Measurements from ENCODE around the gene C1QTNF12. TPM values are rescaled to one million over a fixed set of nuclear protein-coding genes. Genes with fewer than 3 reads are reported as not detected.
"Not testable (repeated sequence)": the region's sequence is repeated elsewhere in the genome, so short reads cannot be mapped to it uniquely, and the experiment has no call there.

C1QTNF12 gene
- total RNA-seq, 1 donor from 2014 or later: 1.7 TPM

DNA sequence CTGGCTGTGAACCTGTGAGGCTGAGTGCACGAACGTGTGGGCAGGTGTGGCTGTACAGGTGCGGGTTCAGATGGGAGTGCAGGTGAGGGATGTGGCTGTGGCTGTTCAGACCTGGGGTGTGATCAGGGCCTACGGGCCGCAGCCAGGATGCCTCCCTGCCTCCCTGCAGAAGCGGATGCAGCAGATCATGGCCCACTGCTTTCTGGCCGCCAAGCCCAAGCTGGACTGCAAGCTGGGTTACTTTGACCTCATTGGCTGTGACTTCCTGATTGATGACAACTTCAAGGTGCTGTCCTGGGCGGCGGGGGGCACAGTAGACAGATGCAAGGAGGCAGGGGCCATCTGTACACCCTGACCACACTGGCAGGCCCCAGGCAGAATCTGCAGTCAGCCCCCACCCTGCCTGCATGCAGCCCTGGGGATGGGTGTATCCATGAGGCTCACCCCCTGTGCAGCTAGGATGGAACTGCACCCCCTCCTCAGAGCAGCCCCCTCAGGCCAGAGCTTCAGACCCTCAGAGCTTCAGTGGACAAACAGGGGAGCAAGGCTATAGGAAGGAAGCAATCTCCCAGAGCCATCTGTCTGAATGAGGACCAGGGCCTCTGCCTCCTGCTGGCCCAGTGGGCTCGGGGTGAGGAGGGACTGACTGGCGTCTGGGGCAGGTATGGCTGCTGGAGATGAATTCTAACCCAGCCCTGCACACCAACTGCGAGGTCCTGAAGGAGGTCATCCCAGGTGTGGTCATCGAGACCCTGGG lies 49.9 kb downstream of the C1QTNF12 start:
- no peak for DNase-seq (ENCODE audit: low spot score, unreplicated experiment)
- Mint-ChIP-seq H3K27me3 (peaks cover 4% of the 10 kb centered on the region), H3K4me3 (ENCODE audit: low read depth) (no peak overlapping the region), H3K27ac (no peak overlapping the region), H3K9me3 (ENCODE audit: low read depth) (peaks cover 15% of the 10 kb centered on the region), H3K4me1 (ENCODE audit: low read depth) (peaks cover 2% of the 10 kb centered on the region), H3K36me3 (ENCODE audit: insufficient read depth) (peaks cover 16% of the 10 kb centered on the region)
- TF ChIP-seq, protein P1, sequence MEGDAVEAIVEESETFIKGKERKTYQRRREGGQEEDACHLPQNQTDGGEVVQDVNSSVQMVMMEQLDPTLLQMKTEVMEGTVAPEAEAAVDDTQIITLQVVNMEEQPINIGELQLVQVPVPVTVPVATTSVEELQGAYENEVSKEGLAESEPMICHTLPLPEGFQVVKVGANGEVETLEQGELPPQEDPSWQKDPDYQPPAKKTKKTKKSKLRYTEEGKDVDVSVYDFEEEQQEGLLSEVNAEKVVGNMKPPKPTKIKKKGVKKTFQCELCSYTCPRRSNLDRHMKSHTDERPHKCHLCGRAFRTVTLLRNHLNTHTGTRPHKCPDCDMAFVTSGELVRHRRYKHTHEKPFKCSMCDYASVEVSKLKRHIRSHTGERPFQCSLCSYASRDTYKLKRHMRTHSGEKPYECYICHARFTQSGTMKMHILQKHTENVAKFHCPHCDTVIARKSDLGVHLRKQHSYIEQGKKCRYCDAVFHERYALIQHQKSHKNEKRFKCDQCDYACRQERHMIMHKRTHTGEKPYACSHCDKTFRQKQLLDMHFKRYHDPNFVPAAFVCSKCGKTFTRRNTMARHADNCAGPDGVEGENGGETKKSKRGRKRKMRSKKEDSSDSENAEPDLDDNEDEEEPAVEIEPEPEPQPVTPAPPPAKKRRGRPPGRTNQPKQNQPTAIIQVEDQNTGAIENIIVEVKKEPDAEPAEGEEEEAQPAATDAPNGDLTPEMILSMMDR (IDR thresholded peaks at IDR 0.05; ENCODE audit: unreplicated experiment): no peak

DNA sequence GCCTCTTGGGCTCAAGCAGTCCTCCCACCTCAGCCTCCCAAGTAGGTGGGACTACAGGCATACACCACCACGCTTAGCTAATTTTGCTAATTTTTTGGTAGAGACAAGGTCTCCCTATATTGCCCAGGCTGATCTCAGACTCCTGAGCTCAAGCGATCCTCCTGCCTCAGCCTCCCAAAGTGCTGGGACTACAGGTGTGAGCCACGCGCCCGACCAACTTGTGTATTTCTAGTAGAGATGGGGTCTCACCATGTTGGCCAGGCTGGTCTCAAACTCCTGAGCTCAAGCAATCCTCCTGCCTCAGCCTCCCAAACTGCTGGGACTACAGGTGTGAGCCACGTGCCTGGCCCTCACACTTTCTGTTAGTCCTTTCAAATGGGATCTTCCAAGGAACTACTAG lies 50.8 kb downstream of the C1QTNF12 start:
- H3K27ac Mint-ChIP-seq; DNase-seq (ENCODE audit: low spot score, unreplicated experiment); H3K4me1 Mint-ChIP-seq (ENCODE audit: low read depth); H3K27me3 Mint-ChIP-seq; H3K4me3 Mint-ChIP-seq (ENCODE audit: low read depth): not testable (repeated sequence)
- Mint-ChIP-seq H3K9me3 (ENCODE audit: low read depth) (peaks cover 15% of the 10 kb centered on the region), H3K36me3 (ENCODE audit: insufficient read depth) (peaks cover 22% of the 10 kb centered on the region)

DNA sequence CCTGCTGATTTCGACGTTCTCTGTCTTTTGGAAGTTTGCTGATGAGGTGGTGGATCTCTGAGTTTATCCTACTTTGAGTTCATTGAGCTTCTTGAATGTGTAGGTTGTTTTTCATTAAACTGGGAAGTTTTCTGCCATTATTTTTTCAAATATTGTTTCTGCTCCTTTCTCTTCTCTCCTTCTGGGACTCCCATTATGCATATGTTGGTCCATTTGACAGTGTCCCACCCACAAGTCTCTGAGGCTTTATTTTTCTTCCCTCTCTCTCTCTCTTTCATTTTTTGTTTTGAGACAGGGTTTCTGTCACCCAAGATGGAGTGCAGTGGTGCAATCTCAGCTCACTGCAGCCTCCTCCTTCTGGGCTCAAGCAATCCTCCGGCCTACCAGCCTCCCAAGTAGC lies 51.8 kb downstream of the C1QTNF12 start:
- Mint-ChIP-seq H3K4me1 (ENCODE audit: low read depth) (no peaks in the 10 kb centered on the region), H3K9me3 (ENCODE audit: low read depth) (peaks cover 15% of the 10 kb centered on the region), H3K4me3 (ENCODE audit: low read depth) (no peak overlapping the region), H3K36me3 (ENCODE audit: insufficient read depth) (peaks cover 24% of the 10 kb centered on the region), H3K27me3 (peaks cover 2% of the 10 kb centered on the region), H3K27ac (no peak overlapping the region)
- DNase-seq (ENCODE audit: low spot score, unreplicated experiment): no peak
- TF ChIP-seq, protein P1 (IDR thresholded peaks at IDR 0.05; ENCODE audit: unreplicated experiment): no peak

Small RNA genes within 50 kb of the gene (microRNA-seq; reads per million reads assigned to microRNA genes)
- 9.0 reads per million, percentile 14 among the genes with 10 or more reads in this experiment for gene MIR6726 (ENCODE audit: borderline number of aligned reads, unreplicated experiment)

Other genes starting within 250 kb of the C1QTNF12 start
- gene HES4, start 246.6 kb downstream of the C1QTNF12 start, total RNA-seq: 83.8 and 87.4 TPM in 2 replicates
- 13.6 and 14.3 TPM in 2 replicates for gene ISG15, start 233.2 kb downstream of the C1QTNF12 start, total RNA-seq
- gene AGRN, start 226.6 kb downstream of the C1QTNF12 start, total RNA-seq: 330 and 335 TPM in 2 replicates
- gene RNF223, start 172.4 kb downstream of the C1QTNF12 start, total RNA-seq: not detected in 2 replicates
- gene C1orf159, start 130.6 kb downstream of the C1QTNF12 start, total RNA-seq: 21.3 and 23.2 TPM in 2 replicates
- gene TTLL10, start 72.8 kb downstream of the C1QTNF12 start, total RNA-seq: 5.0 and 5.5 TPM in 2 replicates
- gene TNFRSF18, start 40.1 kb downstream of the C1QTNF12 start, total RNA-seq: 0.48 TPM in 1 of 2 replicates, not detected in the other
- 0.33 and 0.38 TPM in 2 replicates for gene TNFRSF4, start 32.6 kb downstream of the C1QTNF12 start, total RNA-seq
- 103 and 107 TPM in 2 replicates for gene SDF4, start 14.7 kb downstream of the C1QTNF12 start, total RNA-seq
- gene B3GALT6, start 14.5 kb downstream of the C1QTNF12 start, total RNA-seq: 31.7 and 31.9 TPM in 2 replicates
- gene UBE2J2, start 27.1 kb upstream of the C1QTNF12 start, total RNA-seq: 67.0 and 73.6 TPM in 2 replicates
- gene SCNN1D, start 33.7 kb upstream of the C1QTNF12 start, total RNA-seq: 7.4 and 11.3 TPM in 2 replicates
- gene ACAP3, start 61.2 kb upstream of the C1QTNF12 start, total RNA-seq: 111 and 124 TPM in 2 replicates
- gene PUSL1, start 61.9 kb upstream of the C1QTNF12 start, total RNA-seq: 13.8 and 17.9 TPM in 2 replicates
- 163 and 177 TPM in 2 replicates for gene INTS11, start 77.9 kb upstream of the C1QTNF12 start, total RNA-seq
- gene CPTP, start 78.1 kb upstream of the C1QTNF12 start, total RNA-seq: 16.8 and 17.5 TPM in 2 replicates
- gene TAS1R3, start 84.6 kb upstream of the C1QTNF12 start, total RNA-seq: 1.1 and 1.2 TPM in 2 replicates
- gene DVL1, start 102.7 kb upstream of the C1QTNF12 start, total RNA-seq: 60.1 and 63.1 TPM in 2 replicates
- gene MXRA8, start 111.8 kb upstream of the C1QTNF12 start, total RNA-seq: 24.3 and 25.0 TPM in 2 replicates
- 107 TPM in 2 replicates for gene AURKAIP1, start 128.5 kb upstream of the C1QTNF12 start, total RNA-seq
- gene CCNL2, start 152.6 kb upstream of the C1QTNF12 start, total RNA-seq: 381 and 386 TPM in 2 replicates
- 104 and 109 TPM in 2 replicates for gene MRPL20, start 160.6 kb upstream of the C1QTNF12 start, total RNA-seq
- gene ANKRD65, start 174.6 kb upstream of the C1QTNF12 start, total RNA-seq: 15.1 and 18.1 TPM in 2 replicates
- 29.7 and 36.8 TPM in 2 replicates for gene VWA1, start 189.0 kb upstream of the C1QTNF12 start, total RNA-seq
- 1.6 and 1.9 TPM in 2 replicates for gene ATAD3C, start 203.0 kb upstream of the C1QTNF12 start, total RNA-seq
- 36.7 and 42.0 TPM in 2 replicates for gene ATAD3B, start 225.0 kb upstream of the C1QTNF12 start, total RNA-seq

Measured in progenitor cell of endocrine pancreas (in vitro differentiated cells).